ENCODE measurements around the gene PLCZ1. TPM values are rescaled to one million over a fixed set of nuclear protein-coding genes. Genes with fewer than 3 reads are reported as not detected.

Gene PLCZ1
- total and polyA plus RNA-seq, 9 of the 15 experiments (the other 6 are each of a cell fraction or from before 2014, with no cell fraction given), result not detected

DNA sequence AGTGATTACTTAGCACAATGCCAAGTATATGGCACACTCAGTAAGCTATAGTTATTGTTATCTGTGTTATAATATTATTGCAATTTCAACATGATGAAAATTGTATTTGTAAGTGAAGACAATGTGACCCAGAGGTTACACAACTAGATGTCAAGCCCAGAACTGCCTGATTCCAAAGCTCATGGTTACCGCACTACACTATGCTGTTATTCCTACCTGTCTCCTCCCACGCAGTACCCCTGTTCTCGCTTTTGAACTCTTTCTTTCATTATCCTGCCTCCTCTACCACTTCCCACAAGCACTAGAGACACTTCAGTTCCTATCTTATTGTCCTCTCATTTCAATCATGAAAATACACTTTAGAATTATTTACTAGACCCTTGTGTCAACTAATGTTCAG, 93.2 kb downstream of the PLCZ1 start (continued):
- TF ChIP-seq, protein P1, sequence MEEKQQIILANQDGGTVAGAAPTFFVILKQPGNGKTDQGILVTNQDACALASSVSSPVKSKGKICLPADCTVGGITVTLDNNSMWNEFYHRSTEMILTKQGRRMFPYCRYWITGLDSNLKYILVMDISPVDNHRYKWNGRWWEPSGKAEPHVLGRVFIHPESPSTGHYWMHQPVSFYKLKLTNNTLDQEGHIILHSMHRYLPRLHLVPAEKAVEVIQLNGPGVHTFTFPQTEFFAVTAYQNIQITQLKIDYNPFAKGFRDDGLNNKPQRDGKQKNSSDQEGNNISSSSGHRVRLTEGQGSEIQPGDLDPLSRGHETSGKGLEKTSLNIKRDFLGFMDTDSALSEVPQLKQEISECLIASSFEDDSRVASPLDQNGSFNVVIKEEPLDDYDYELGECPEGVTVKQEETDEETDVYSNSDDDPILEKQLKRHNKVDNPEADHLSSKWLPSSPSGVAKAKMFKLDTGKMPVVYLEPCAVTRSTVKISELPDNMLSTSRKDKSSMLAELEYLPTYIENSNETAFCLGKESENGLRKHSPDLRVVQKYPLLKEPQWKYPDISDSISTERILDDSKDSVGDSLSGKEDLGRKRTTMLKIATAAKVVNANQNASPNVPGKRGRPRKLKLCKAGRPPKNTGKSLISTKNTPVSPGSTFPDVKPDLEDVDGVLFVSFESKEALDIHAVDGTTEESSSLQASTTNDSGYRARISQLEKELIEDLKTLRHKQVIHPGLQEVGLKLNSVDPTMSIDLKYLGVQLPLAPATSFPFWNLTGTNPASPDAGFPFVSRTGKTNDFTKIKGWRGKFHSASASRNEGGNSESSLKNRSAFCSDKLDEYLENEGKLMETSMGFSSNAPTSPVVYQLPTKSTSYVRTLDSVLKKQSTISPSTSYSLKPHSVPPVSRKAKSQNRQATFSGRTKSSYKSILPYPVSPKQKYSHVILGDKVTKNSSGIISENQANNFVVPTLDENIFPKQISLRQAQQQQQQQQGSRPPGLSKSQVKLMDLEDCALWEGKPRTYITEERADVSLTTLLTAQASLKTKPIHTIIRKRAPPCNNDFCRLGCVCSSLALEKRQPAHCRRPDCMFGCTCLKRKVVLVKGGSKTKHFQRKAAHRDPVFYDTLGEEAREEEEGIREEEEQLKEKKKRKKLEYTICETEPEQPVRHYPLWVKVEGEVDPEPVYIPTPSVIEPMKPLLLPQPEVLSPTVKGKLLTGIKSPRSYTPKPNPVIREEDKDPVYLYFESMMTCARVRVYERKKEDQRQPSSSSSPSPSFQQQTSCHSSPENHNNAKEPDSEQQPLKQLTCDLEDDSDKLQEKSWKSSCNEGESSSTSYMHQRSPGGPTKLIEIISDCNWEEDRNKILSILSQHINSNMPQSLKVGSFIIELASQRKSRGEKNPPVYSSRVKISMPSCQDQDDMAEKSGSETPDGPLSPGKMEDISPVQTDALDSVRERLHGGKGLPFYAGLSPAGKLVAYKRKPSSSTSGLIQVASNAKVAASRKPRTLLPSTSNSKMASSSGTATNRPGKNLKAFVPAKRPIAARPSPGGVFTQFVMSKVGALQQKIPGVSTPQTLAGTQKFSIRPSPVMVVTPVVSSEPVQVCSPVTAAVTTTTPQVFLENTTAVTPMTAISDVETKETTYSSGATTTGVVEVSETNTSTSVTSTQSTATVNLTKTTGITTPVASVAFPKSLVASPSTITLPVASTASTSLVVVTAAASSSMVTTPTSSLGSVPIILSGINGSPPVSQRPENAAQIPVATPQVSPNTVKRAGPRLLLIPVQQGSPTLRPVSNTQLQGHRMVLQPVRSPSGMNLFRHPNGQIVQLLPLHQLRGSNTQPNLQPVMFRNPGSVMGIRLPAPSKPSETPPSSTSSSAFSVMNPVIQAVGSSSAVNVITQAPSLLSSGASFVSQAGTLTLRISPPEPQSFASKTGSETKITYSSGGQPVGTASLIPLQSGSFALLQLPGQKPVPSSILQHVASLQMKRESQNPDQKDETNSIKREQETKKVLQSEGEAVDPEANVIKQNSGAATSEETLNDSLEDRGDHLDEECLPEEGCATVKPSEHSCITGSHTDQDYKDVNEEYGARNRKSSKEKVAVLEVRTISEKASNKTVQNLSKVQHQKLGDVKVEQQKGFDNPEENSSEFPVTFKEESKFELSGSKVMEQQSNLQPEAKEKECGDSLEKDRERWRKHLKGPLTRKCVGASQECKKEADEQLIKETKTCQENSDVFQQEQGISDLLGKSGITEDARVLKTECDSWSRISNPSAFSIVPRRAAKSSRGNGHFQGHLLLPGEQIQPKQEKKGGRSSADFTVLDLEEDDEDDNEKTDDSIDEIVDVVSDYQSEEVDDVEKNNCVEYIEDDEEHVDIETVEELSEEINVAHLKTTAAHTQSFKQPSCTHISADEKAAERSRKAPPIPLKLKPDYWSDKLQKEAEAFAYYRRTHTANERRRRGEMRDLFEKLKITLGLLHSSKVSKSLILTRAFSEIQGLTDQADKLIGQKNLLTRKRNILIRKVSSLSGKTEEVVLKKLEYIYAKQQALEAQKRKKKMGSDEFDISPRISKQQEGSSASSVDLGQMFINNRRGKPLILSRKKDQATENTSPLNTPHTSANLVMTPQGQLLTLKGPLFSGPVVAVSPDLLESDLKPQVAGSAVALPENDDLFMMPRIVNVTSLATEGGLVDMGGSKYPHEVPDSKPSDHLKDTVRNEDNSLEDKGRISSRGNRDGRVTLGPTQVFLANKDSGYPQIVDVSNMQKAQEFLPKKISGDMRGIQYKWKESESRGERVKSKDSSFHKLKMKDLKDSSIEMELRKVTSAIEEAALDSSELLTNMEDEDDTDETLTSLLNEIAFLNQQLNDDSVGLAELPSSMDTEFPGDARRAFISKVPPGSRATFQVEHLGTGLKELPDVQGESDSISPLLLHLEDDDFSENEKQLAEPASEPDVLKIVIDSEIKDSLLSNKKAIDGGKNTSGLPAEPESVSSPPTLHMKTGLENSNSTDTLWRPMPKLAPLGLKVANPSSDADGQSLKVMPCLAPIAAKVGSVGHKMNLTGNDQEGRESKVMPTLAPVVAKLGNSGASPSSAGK (IDR thresholded peaks at IDR 0.05), result no peak
- TF ChIP-seq SMARCA5 (IDR thresholded peaks at IDR 0.05) (no peak), MED1 (CRISPR knock-in tag; IDR thresholded peaks at IDR 0.05; ENCODE audit: borderline replicate concordance) (no peak), ZNF77 (CRISPR knock-in tag; IDR thresholded peaks at IDR 0.05) (no peak), SMARCB1 (IDR thresholded peaks at IDR 0.05; ENCODE audit: insufficient read length, low read depth) (no peak)
- TF ChIP-seq, protein P2, sequence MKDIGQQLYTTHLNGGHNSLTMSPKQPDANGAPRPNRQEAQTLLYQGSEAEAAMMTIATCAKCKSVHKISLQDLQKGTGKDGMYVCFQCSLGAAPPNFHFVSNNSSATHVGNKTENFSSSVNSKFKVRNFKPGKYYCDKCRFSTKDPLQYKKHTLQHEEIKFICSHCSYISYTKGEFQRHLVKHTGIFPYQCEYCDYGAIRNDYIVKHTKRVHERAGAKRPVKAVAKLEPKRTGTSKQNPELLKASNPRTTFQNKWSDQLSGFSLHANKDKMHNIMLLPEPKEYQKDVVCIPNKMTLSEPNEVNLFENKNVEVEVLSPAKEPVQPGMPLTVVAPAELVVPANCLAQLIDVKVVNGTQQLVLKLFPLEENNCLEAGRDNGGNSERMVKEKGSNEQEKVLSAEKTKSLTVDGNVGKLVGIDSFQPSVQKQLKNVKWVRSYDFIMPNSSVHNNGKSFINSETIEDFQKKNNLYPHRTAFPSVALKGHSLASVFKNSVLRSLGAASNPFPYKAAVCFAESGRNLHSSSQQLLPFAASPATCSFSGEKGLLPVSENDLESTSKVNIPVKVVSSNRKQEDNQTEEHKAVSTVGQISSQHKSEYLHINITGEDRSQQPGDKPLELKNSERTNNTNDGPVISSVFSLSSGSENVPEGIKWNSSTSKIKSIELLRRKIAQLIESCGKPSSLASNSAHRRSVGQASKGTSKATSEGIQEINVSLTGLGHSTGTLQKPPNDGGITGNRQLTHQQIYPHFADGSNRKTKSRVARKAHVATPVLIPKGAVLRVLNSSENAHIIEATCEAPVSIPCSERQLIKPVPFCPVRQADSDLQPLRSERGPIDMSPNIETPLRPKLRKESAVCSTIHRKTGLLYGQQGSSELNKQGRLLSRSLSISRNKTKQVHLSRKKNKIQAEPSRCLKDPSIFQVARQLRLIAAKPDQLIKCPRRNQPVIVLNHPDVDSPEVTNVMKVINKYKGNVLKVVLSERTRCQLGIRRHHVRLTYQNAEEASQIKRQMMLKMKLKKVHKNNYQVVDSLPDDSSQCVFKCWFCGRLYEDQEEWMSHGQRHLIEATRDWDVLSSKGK (CRISPR knock-in tag; IDR thresholded peaks at IDR 0.05), result no peak
- TF ChIP-seq, protein P3, sequence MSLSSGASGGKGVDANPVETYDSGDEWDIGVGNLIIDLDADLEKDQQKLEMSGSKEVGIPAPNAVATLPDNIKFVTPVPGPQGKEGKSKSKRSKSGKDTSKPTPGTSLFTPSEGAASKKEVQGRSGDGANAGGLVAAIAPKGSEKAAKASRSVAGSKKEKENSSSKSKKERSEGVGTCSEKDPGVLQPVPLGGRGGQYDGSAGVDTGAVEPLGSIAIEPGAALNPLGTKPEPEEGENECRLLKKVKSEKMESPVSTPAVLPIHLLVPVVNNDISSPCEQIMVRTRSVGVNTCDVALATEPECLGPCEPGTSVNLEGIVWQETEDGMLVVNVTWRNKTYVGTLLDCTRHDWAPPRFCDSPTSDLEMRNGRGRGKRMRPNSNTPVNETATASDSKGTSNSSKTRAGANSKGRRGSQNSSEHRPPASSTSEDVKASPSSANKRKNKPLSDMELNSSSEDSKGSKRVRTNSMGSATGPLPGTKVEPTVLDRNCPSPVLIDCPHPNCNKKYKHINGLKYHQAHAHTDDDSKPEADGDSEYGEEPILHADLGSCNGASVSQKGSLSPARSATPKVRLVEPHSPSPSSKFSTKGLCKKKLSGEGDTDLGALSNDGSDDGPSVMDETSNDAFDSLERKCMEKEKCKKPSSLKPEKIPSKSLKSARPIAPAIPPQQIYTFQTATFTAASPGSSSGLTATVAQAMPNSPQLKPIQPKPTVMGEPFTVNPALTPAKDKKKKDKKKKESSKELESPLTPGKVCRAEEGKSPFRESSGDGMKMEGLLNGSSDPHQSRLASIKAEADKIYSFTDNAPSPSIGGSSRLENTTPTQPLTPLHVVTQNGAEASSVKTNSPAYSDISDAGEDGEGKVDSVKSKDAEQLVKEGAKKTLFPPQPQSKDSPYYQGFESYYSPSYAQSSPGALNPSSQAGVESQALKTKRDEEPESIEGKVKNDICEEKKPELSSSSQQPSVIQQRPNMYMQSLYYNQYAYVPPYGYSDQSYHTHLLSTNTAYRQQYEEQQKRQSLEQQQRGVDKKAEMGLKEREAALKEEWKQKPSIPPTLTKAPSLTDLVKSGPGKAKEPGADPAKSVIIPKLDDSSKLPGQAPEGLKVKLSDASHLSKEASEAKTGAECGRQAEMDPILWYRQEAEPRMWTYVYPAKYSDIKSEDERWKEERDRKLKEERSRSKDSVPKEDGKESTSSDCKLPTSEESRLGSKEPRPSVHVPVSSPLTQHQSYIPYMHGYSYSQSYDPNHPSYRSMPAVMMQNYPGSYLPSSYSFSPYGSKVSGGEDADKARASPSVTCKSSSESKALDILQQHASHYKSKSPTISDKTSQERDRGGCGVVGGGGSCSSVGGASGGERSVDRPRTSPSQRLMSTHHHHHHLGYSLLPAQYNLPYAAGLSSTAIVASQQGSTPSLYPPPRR (CRISPR knock-in tag; IDR thresholded peaks at IDR 0.05; ENCODE audit: borderline replicate concordance), result no peak
